CD14-positive monocyte (primary cell): Measurements from ENCODE around the gene P2RX3. TPM values are rescaled to one million over a fixed set of nuclear protein-coding genes. Genes with fewer than 3 reads are reported as not detected.
A peak's percentile ranks its signal among the peaks of the same experiment; 100 is the strongest.

ENCODE experiments used
- DNase-seq, 3 donors: peaks; one replicate each; pipeline ENCODE4 v3.0.0-alpha.2; 2011 to 2022
- H2AFZ ChIP-seq: 2 replicates; pipeline ENCODE4 v1.6.0; 2012; ENCODE audit warnings: mild to moderate bottlenecking, low read depth, low read length, inconsistent platforms; ENCODE audit not compliant: insufficient read depth, poor library complexity, severe bottlenecking
- H3K27ac ChIP-seq, 2 donors: 1 replicate in 1 of 2; 2 replicates in 1 of 2; pipeline ENCODE4 v1.5.1; 2012 to 2013; ENCODE audit warnings: low read length in 2 of 2, control low read depth in 1 of 2, inconsistent platforms in 1 of 2, low read depth in 1 of 2, mild to moderate bottlenecking in 1 of 2
- H3K27me3 ChIP-seq, 2 donors: one replicate each; pipeline versions ENCODE4 v1.6.0 to v1.6.1; 2011 to 2013; ENCODE audit warnings: low read length in 2 of 2; ENCODE audit not compliant: control insufficient read depth in 2 of 2, insufficient read depth in 2 of 2
- H3K36me3 ChIP-seq, 2 donors: replicated peaks in 1 of 2; 1 replicate in 1 of 2; 2 replicates in 1 of 2; pipeline versions ENCODE4 v1.5.1 to v1.6.1; 2012 to 2013; ENCODE audit warnings: low read length in 2 of 2, control low read depth in 1 of 2, inconsistent platforms in 1 of 2, mild to moderate bottlenecking in 1 of 2; ENCODE audit not compliant: insufficient read depth in 2 of 2, control insufficient read depth in 1 of 2
- H3K4me1 ChIP-seq, 2 donors: 1 replicate in 1 of 2; 2 replicates in 1 of 2; pipeline versions ENCODE4 v1.5.1 to v1.6.1; 2012 to 2013; ENCODE audit warnings: low read length in 2 of 2, control low read depth in 1 of 2, inconsistent platforms in 1 of 2, mild to moderate bottlenecking in 1 of 2, moderate library complexity in 1 of 2; ENCODE audit not compliant: insufficient read depth in 2 of 2, control insufficient read depth in 1 of 2
- H3K4me2 ChIP-seq: replicated peaks from 2 replicates; pipeline ENCODE3; 2012; ENCODE audit warnings: low read length, moderate library complexity, mild to moderate bottlenecking; ENCODE audit not compliant: poor library complexity, severe bottlenecking; ENCODE audit errors: extremely low read depth
- H3K4me3 ChIP-seq, 3 experiments: fragments of 200-600 bp in 1 of 3; sonication (generic) in 1 of 3; replicated peaks in 1 of 3; 1 replicate in 2 of 3; 2 replicates in 1 of 3; pipeline ENCODE4 v1.5.1; 2011 to 2013; ENCODE audit warnings: low read length in 3 of 3, mild to moderate bottlenecking in 3 of 3, control low read depth in 2 of 3, low read depth in 2 of 3, inconsistent platforms in 1 of 3, moderate library complexity in 1 of 3
- H3K79me2 ChIP-seq: 2 replicates; pipeline ENCODE4 v1.6.0; 2012; ENCODE audit warnings: mild to moderate bottlenecking, control low read depth, inconsistent platforms, low read length, moderate library complexity; ENCODE audit not compliant: insufficient read depth
- H3K9ac ChIP-seq: 2 replicates; pipeline ENCODE4 v1.6.0; 2017; ENCODE audit warnings: low read length, mild to moderate bottlenecking; ENCODE audit not compliant: insufficient read depth, poor library complexity, severe bottlenecking
- H3K9me3 ChIP-seq, 2 donors: replicated peaks in 1 of 2; 1 replicate in 1 of 2; 2 replicates in 1 of 2; pipeline versions ENCODE4 v1.5.1 to v1.6.1; 2012 to 2013; ENCODE audit warnings: low read length in 2 of 2, control low read depth in 1 of 2; ENCODE audit not compliant: control insufficient read depth in 1 of 2, insufficient read depth in 1 of 2
- H4K20me1 ChIP-seq: 2 replicates; pipeline ENCODE4 v1.6.0; 2012; ENCODE audit warnings: mild to moderate bottlenecking, low read length, control low read depth, moderate library complexity; ENCODE audit not compliant: insufficient read depth
- H3K27ac Mint-ChIP-seq, 7 donors: one replicate each; pipeline ENCODE4 v1.8.0; 2020; ENCODE audit warnings: mild to moderate bottlenecking in 7 of 7, mixed read lengths in 7 of 7, moderate library complexity in 6 of 7, inconsistent platforms in 2 of 7
- H3K27me3 Mint-ChIP-seq, 3 donors: one replicate each; pipeline ENCODE4 v1.8.0; 2021 to 2022; ENCODE audit warnings: low read depth in 3 of 3, mild to moderate bottlenecking in 3 of 3, mixed read lengths in 3 of 3, moderate library complexity in 3 of 3, inconsistent platforms in 1 of 3
- H3K36me3 Mint-ChIP-seq, 2 donors: one replicate each; pipeline ENCODE4 v1.8.0; 2020; ENCODE audit warnings: mixed read lengths in 2 of 2, inconsistent platforms in 1 of 2, mild to moderate bottlenecking in 1 of 2
- H3K4me1 Mint-ChIP-seq: one replicate; pipeline ENCODE4 v1.8.0; 2020; ENCODE audit warnings: mild to moderate bottlenecking, mixed read lengths
- H3K4me3 Mint-ChIP-seq, 2 donors: one replicate each; pipeline ENCODE4 v1.8.0; 2020; ENCODE audit warnings: mild to moderate bottlenecking in 2 of 2, mixed read lengths in 2 of 2, moderate library complexity in 1 of 2
- H3K9me3 Mint-ChIP-seq, 7 donors: one replicate each; pipeline ENCODE4 v1.8.0; 2020 to 2022; ENCODE audit warnings: mixed read lengths in 7 of 7, mild to moderate bottlenecking in 6 of 7, moderate library complexity in 6 of 7, inconsistent platforms in 2 of 7
- WGBS: methylation state at CpG from one replicate; pipeline ENCODE4 v1.1.5; 2013; ENCODE audit warnings: missing lambda C conversion rate; ENCODE audit not compliant: insufficient coverage; 5-methylcytosine and 5-hydroxymethylcytosine counted together
- intact Hi-C, 2 donors: fragments of 100-400 bp; cut with micrococcal nuclease; formaldehyde crosslinking; loops; one replicate each; pipeline versions ENCODE4 v1.15.0 to v1.15.1; 2023
- polyA plus RNA-seq, 3 donors: library from polyadenylated mRNA; depleted of rRNA in 1 of 3; unstranded in 2 of 3; stranded (reverse) in 1 of 3; fragments of 300-500 nt in 2 of 3; fragments of >200 nt in 1 of 3; fragmentation: Illumina TruSeq in 2 of 3; gene quantifications; 1 replicate in 2 of 3; 2 replicates in 1 of 3; pipeline ENCODE4 v1.2.3, GENCODE V29; 2012 to 2021
- TF ChIP-seq, protein P1 (sequence below): fragments of 200-600 bp; IDR thresholded peaks from one replicate; pipeline ENCODE4 v1.8.0; 2022; ENCODE audit warnings: antibody characterized with exemption, mild to moderate bottlenecking

P2RX3 gene
- polyA plus RNA-seq, 3 donors = not detected

GRCh38 chr11:57370941-57371340 is 32.8 kb downstream of the P2RX3 start:
- Histone ChIP-seq H3K9ac (no peak overlapping the region), H3K4me1 (peaks cover 7 to 8% of the 10 kb centered on the region in 2 donors), H3K79me2 (no peaks in the 10 kb centered on the region), H3K36me3 (no peaks in the 10 kb centered on the region), H3K4me2 (no peak overlapping the region), H3K27ac (no peak overlapping the region), H4K20me1 (no peaks in the 10 kb centered on the region), H2AFZ (no peak overlapping the region), H3K9me3 (no peaks in the 10 kb centered on the region), H3K27me3 (no peaks in the 10 kb centered on the region), H3K4me3 (no peak overlapping the region)
- intact Hi-C loops = no loop called here
- Mint-ChIP-seq H3K27me3 (peaks cover 2 to 3% (median 2%) of the 10 kb centered on the region in 3 donors), H3K27ac (peak overlapping the region in 1 of 7 donors; percentile 5), H3K9me3 (peaks cover 0 to 3% (median 0%) of the 10 kb centered on the region in 7 donors), H3K4me1 (peaks cover 8% of the 10 kb centered on the region), H3K36me3 (no peaks in the 10 kb centered on the region), H3K4me3 (no peak overlapping the region)
- DNase-seq = no peak
- TF ChIP-seq, protein P1, sequence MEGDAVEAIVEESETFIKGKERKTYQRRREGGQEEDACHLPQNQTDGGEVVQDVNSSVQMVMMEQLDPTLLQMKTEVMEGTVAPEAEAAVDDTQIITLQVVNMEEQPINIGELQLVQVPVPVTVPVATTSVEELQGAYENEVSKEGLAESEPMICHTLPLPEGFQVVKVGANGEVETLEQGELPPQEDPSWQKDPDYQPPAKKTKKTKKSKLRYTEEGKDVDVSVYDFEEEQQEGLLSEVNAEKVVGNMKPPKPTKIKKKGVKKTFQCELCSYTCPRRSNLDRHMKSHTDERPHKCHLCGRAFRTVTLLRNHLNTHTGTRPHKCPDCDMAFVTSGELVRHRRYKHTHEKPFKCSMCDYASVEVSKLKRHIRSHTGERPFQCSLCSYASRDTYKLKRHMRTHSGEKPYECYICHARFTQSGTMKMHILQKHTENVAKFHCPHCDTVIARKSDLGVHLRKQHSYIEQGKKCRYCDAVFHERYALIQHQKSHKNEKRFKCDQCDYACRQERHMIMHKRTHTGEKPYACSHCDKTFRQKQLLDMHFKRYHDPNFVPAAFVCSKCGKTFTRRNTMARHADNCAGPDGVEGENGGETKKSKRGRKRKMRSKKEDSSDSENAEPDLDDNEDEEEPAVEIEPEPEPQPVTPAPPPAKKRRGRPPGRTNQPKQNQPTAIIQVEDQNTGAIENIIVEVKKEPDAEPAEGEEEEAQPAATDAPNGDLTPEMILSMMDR = no peak

DNA sequence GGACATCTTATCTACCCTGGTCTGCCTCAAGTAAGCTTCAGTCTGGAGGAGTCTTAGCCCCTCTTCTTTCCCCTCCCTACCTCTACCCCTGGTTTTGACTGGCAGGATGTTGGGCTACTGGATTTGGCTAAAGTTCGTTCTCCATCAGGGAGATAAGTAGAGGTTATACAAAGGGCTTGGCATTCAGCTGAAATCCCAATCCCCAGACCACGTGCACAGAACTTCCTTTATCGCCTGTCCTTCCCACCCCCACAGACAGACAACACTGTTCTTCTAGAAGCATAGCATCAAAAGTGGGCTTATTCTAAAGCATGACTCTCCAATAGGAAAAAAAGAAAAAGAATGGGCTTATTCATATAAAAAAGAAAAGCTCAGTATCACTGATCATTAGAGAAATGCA is 35.0 kb downstream of the P2RX3 start:
- Histone ChIP-seq H4K20me1 (no peaks in the 10 kb centered on the region), H3K36me3 (no peaks in the 10 kb centered on the region), H3K4me1 (peaks cover 4 to 5% of the 10 kb centered on the region in 2 donors), H3K27me3 (no peaks in the 10 kb centered on the region), H3K4me3 (no peak overlapping the region), H3K79me2 (no peaks in the 10 kb centered on the region), H2AFZ (no peak overlapping the region), H3K9ac (no peak overlapping the region), H3K9me3 (no peaks in the 10 kb centered on the region), H3K27ac (no peak overlapping the region), H3K4me2 (no peak overlapping the region)
- no CpG with 5 or more reads among the region's 3 CpGs for WGBS
- peaks cover 5 to 7% (median 6%) of the 10 kb centered on the region in 3 donors for H3K27me3 Mint-ChIP-seq
- TF ChIP-seq, protein P1 = no peak
- no peaks in the 10 kb centered on the region for H3K36me3 Mint-ChIP-seq
- no peak for DNase-seq
- no peaks in the 10 kb centered on the region for H3K9me3 Mint-ChIP-seq
- H3K27ac Mint-ChIP-seq = no peak overlapping the region
- intact Hi-C loops = no loop called here
- H3K4me1 Mint-ChIP-seq = peaks cover 7% of the 10 kb centered on the region
- H3K4me3 Mint-ChIP-seq = no peak overlapping the region
